NT2/D1 (cell line): ENCODE data around the gene NTNG1.

Experiments
- SUZ12 ChIP-seq: IDR thresholded peaks from 2 replicates; pipeline ENCODE4 v1.6.1; 2011; ENCODE audit not compliant: insufficient read length, insufficient read depth; ENCODE audit errors: extremely low read depth
- YY1 ChIP-seq: IDR thresholded peaks from 2 replicates; pipeline ENCODE4 v1.6.1; 2011; ENCODE audit not compliant: insufficient read length, insufficient read depth

DNA sequence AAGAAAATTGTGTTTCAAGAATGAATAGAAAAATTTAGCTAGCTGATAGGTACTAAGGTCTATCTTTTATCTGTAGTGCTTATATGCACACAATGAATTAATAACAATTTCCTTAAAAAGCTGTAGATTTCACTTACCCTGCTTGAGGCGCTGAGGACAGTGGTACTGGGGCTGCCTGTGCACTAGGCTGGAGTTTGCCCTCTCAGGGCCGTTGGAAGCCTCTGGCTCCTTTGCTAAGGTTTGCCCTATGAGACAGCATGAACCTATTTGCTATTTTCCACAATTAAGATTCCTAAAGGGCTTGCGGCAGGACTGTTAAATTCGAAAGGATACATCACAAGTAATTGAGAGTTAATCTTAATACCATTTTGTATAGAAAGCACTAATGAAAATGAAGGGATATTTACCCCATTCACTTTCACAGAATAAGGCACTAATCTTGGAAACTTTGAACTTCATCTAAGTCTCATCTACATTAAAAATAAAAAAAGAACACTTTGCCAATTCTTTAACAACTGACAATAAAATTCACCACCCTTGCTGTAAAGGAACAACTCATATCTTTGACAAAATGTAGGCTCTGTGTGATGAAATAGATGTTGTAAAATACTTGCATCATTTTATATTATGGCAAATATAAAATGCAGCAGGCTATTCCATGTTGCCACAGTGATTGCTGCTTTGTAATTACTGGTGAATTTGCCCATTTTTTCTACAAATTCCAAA, 293.0 kb downstream of the NTNG1 start:
- TF ChIP-seq SUZ12 = no peak
- no peak for TF ChIP-seq YY1
